SU-DHL-6 (cell line): ENCODE data around the gene TMEM40.

Experiments used
- H2AFZ ChIP-seq: fragments of 200-600 bp; sonication (generic); 2 replicates; pipeline ENCODE4 v1.6.1; 2014; ENCODE audit warnings: low read depth, mild to moderate bottlenecking, moderate library complexity, mixed read lengths, antibody characterized with exemption, low read length; ENCODE audit not compliant: severe bottlenecking
- H3F3A ChIP-seq: fragments of 200-600 bp; shearing (Covaris generic); 2 replicates; pipeline ENCODE4 v1.6.0; 2016; ENCODE audit warnings: antibody characterized with exemption, mild to moderate bottlenecking; ENCODE audit not compliant: insufficient read depth
- H3K27ac ChIP-seq: fragments of 200-600 bp; sonication (generic); 2 replicates; pipeline ENCODE4 v1.5.1; 2016; ENCODE audit warnings: low read depth, mild to moderate bottlenecking, low read length, moderate library complexity, mixed read lengths
- H3K27me3 ChIP-seq: fragments of 200-600 bp; sonication (generic), shearing (Covaris generic); 2 replicates; pipeline ENCODE4 v1.6.0; 2014; ENCODE audit warnings: mild to moderate bottlenecking, low read length
- H3K36me3 ChIP-seq: fragments of 200-600 bp; sonication (generic); 2 replicates; pipeline ENCODE4 v1.6.1; 2014; ENCODE audit warnings: mild to moderate bottlenecking, low read length, mixed read lengths
- H3K4me2 ChIP-seq: fragments of 300-600, 200-600 bp; shearing (Covaris generic), sonication (generic); 2 replicates; pipeline ENCODE4 v1.6.0; 2014; ENCODE audit warnings: low read length, low read depth, mild to moderate bottlenecking; ENCODE audit not compliant: poor library complexity, severe bottlenecking
- H3K4me3 ChIP-seq: fragments of 200-600 bp; sonication (generic); 2 replicates; pipeline ENCODE4 v1.5.1; 2014; ENCODE audit warnings: antibody characterized with exemption, low read length, mild to moderate bottlenecking, mixed read lengths; ENCODE audit not compliant: insufficient read depth, poor library complexity, severe bottlenecking
- H3K79me2 ChIP-seq: fragments of 200-600 bp; sonication (generic); 2 replicates; pipeline ENCODE4 v1.6.1; 2014; ENCODE audit warnings: mild to moderate bottlenecking, low read length, moderate library complexity; ENCODE audit not compliant: insufficient read depth
- H3K9ac ChIP-seq: fragments of 200-600 bp; sonication (generic); 2 replicates; pipeline ENCODE4 v1.7.0; 2014; ENCODE audit warnings: mild to moderate bottlenecking, low read length
- H3K9me2 ChIP-seq: fragments of 200-600 bp; sonication (generic); replicated peaks from 2 replicates; pipeline ENCODE4 v1.6.1; 2014; ENCODE audit warnings: low read length; ENCODE audit not compliant: insufficient read depth
- H3K9me3 ChIP-seq: fragments of 200-600 bp; sonication (generic); 2 replicates; pipeline ENCODE4 v1.6.1; 2014; ENCODE audit warnings: low read length, mixed read lengths; ENCODE audit not compliant: insufficient read depth
- H4K20me1 ChIP-seq: fragments of 200-600 bp; sonication (generic); 2 replicates; pipeline ENCODE4 v1.6.1; 2014; ENCODE audit warnings: low read depth, mild to moderate bottlenecking, antibody characterized with exemption, low read length, moderate library complexity, mixed read lengths
- CTCF ChIP-seq: fragments of 200-600 bp; sonication (generic); IDR thresholded peaks from one replicate; pipeline ENCODE4 v1.5.1; 2017; ENCODE audit warnings: antibody characterized with exemption, mild to moderate bottlenecking, low read length, moderate library complexity; ENCODE audit not compliant: insufficient read depth, poor library complexity, severe bottlenecking
- EZH2phosphoT487 ChIP-seq: fragments of 200-600 bp; sonication (generic), shearing (Covaris generic); conservative IDR thresholded peaks from 2 replicates; pipeline ENCODE4 v1.6.1; 2018; ENCODE audit warnings: mild to moderate bottlenecking, antibody characterized with exemption, low read length, moderate library complexity, mixed read lengths

The TMEM40 gene

GRCh38 chr3:12750658-12751071, 8.4 kb downstream of the TMEM40 start:
- Histone ChIP-seq H3K36me3 (no peaks in the 10 kb centered on the region), H3F3A (peaks cover 5% of the 10 kb centered on the region), H3K9me3 (no peaks in the 10 kb centered on the region), H3K9ac (peak overlapping the region; percentile 20; the same call in 1 of the 2 replicates), H3K27me3 (no peaks in the 10 kb centered on the region), H2AFZ (no peak overlapping the region), H3K27ac (peak overlapping the region; percentile 87), H3K4me2 (peak overlapping the region; percentile 67), H3K9me2 (no peaks in the 10 kb centered on the region), H4K20me1 (no peaks in the 10 kb centered on the region), H3K79me2 (no peaks in the 10 kb centered on the region), H3K4me3 (no peak overlapping the region)
- no peak for TF ChIP-seq CTCF
- no peak for TF ChIP-seq EZH2phosphoT487

GRCh38 chr3:12750223-12750622, 8.8 kb downstream of the TMEM40 start:
- Histone ChIP-seq H3K9me2 (no peaks in the 10 kb centered on the region), H3K36me3 (no peaks in the 10 kb centered on the region), H3K79me2 (no peaks in the 10 kb centered on the region), H3K27ac (peak overlapping the region; percentile 87), H3K4me2 (peak overlapping the region; percentile 67), H4K20me1 (no peaks in the 10 kb centered on the region), H3K27me3 (no peaks in the 10 kb centered on the region), H3K4me3 (peak overlapping the region; percentile 24), H3K9ac (peak overlapping the region; percentile 20; the same call in 1 of the 2 replicates), H2AFZ (no peak overlapping the region), H3K9me3 (no peaks in the 10 kb centered on the region), H3F3A (peaks cover 5% of the 10 kb centered on the region)
- TF ChIP-seq CTCF (no peak), EZH2phosphoT487 (no peak)

- no peak overlapping the region for H3K4me3 ChIP-seq
- no peak overlapping the region for H2AFZ ChIP-seq
- H3F3A ChIP-seq = peaks cover 5% of the 10 kb centered on the region
- no peak overlapping the region for H3K9ac ChIP-seq
- H3K79me2 ChIP-seq = no peaks in the 10 kb centered on the region
- no peaks in the 10 kb centered on the region for H3K9me3 ChIP-seq
- no peaks in the 10 kb centered on the region for H3K27me3 ChIP-seq
- H3K4me2 ChIP-seq = peak overlapping the region; percentile 67
- H4K20me1 ChIP-seq = no peaks in the 10 kb centered on the region
- no peaks in the 10 kb centered on the region for H3K36me3 ChIP-seq
- TF ChIP-seq CTCF (no peak), EZH2phosphoT487 (no peak)
- H3K27ac ChIP-seq = no peak overlapping the region
- no peaks in the 10 kb centered on the region for H3K9me2 ChIP-seq
These were observed 10.6 kb downstream of the TMEM40 start for GRCh38 chr3:12748477-12748876.

- Histone ChIP-seq H2AFZ (no peak overlapping the region), H3K4me2 (no peak overlapping the region), H3K36me3 (no peaks in the 10 kb centered on the region), H3F3A (peaks cover 5% of the 10 kb centered on the region), H3K27ac (no peak overlapping the region), H3K27me3 (no peaks in the 10 kb centered on the region), H3K79me2 (no peaks in the 10 kb centered on the region), H3K9me3 (no peaks in the 10 kb centered on the region), H3K4me3 (no peak overlapping the region), H3K9me2 (no peaks in the 10 kb centered on the region), H3K9ac (no peak overlapping the region), H4K20me1 (no peaks in the 10 kb centered on the region)
- TF ChIP-seq CTCF (no peak), EZH2phosphoT487 (no peak)
These were observed 12.6 kb downstream of the TMEM40 start for GRCh38 chr3:12746419-12746818.
